T-cell (primary cell): Measurements from ENCODE around the gene AFAP1L1. TPM values are rescaled to one million over a fixed set of nuclear protein-coding genes. Genes with fewer than 3 reads are reported as not detected.
A peak's percentile ranks its signal among the peaks of the same experiment; 100 is the strongest.

Experiments
- ATAC-seq, 4 experiments: fragments of 200-7000 bp in 3 of 4; fragments of 150-1000 bp in 1 of 4; cut with Tn5 transposase; replicated peaks in 1 of 4; 1 replicate in 3 of 4; 2 replicates in 1 of 4; pipeline ENCODE4 v1.10.0; 2021; ENCODE audit warnings: moderate library complexity in 3 of 4, mild to moderate bottlenecking in 2 of 4, moderate number of reproducible peaks in 1 of 4
- CTCF ChIA-PET, 2 donors: fragments of 300-600 bp; sonication (Branson Sonifier 250); formaldehyde crosslinking; loops; one replicate each; lab custom pipeline; 2022; ENCODE audit warnings: antibody characterized with exemption in 2 of 2; lab: Charles Lee
- POLR2A ChIA-PET, 2 donors: fragments of 300-600 bp; sonication (Branson Sonifier 250); formaldehyde crosslinking; loops; one replicate each; lab custom pipeline; 2022; ENCODE audit warnings: antibody characterized with exemption in 2 of 2; lab: Charles Lee
- DNase-seq, 35 experiments: peaks; one replicate each; pipeline versions ENCODE4 v3.0.0 to v3.0.0-alpha.2; 2013 to 2023
- H3K27ac ChIP-seq: one replicate; pipeline ENCODE4 v1.5.1; 2013; ENCODE audit warnings: low read length
- H3K27me3 ChIP-seq, 2 experiments: replicated peaks in 1 of 2; 1 replicate in 1 of 2; 2 replicates in 1 of 2; pipeline versions ENCODE4 v1.6.1 to v1.7.0; 2013; ENCODE audit warnings: low read length in 1 of 2, mixed read lengths in 1 of 2; ENCODE audit not compliant: control insufficient read depth in 2 of 2, insufficient read depth in 2 of 2; ENCODE audit errors: extremely low read depth in 1 of 2
- H3K36me3 ChIP-seq, 2 donors: 1 replicate in 1 of 2; 2 replicates in 1 of 2; pipeline versions ENCODE4 v1.6.1 to v1.7.0; 2013; ENCODE audit warnings: low read length in 1 of 2; ENCODE audit not compliant: control insufficient read depth in 2 of 2, insufficient read depth in 1 of 2; ENCODE audit errors: extremely low read depth in 1 of 2
- H3K4me1 ChIP-seq, 2 experiments: 1 replicate in 1 of 2; 2 replicates in 1 of 2; pipeline versions ENCODE4 v1.6.1 to v1.7.0; 2013; ENCODE audit warnings: low read length in 2 of 2, mixed read lengths in 1 of 2; ENCODE audit not compliant: insufficient read depth in 2 of 2, control insufficient read depth in 1 of 2; ENCODE audit errors: extremely low read depth in 1 of 2
- H3K4me3 ChIP-seq, 2 donors: 1 replicate in 1 of 2; 2 replicates in 1 of 2; pipeline versions ENCODE4 v1.5.1 to v1.7.0; 2013; ENCODE audit warnings: mild to moderate bottlenecking in 2 of 2, low read length in 1 of 2, moderate library complexity in 1 of 2; ENCODE audit not compliant: control insufficient read depth in 1 of 2; ENCODE audit errors: extremely low read depth in 1 of 2
- H3K9me3 ChIP-seq: 2 replicates; pipeline ENCODE4 v1.7.0; 2013
- H3K27ac Mint-ChIP-seq, 2 donors: one replicate each; pipeline ENCODE4 v1.8.0; 2020 to 2021; ENCODE audit warnings: mild to moderate bottlenecking in 2 of 2, mixed read lengths in 2 of 2
- H3K27me3 Mint-ChIP-seq, 2 donors: one replicate each; pipeline ENCODE4 v1.8.0; 2021 to 2022; ENCODE audit warnings: mixed read lengths in 2 of 2
- H3K36me3 Mint-ChIP-seq: one replicate; pipeline ENCODE4 v1.8.0; 2021; ENCODE audit warnings: mixed read lengths
- H3K4me1 Mint-ChIP-seq, 3 donors: one replicate each; pipeline ENCODE4 v1.8.0; 2020 to 2022; ENCODE audit warnings: mixed read lengths in 3 of 3, mild to moderate bottlenecking in 1 of 3
- H3K4me3 Mint-ChIP-seq, 3 donors: one replicate each; pipeline ENCODE4 v1.8.0; 2020 to 2022; ENCODE audit warnings: mild to moderate bottlenecking in 3 of 3, mixed read lengths in 3 of 3, moderate library complexity in 3 of 3
- H3K9me3 Mint-ChIP-seq, 3 donors: one replicate each; pipeline ENCODE4 v1.8.0; 2020 to 2022; ENCODE audit warnings: mixed read lengths in 3 of 3
- WGBS: methylation state at CpG from one replicate; pipeline ENCODE4 v1.1.5; 2013; ENCODE audit warnings: missing lambda C conversion rate; ENCODE audit not compliant: insufficient coverage; 5-methylcytosine and 5-hydroxymethylcytosine counted together
- total RNA-seq, 35 experiments: library from RNA in 6 of 35; stranded (reverse) in 6 of 35; fragments of 120-200 nt in 1 of 35; gene quantifications; one replicate each; pipeline versions ENCODE4 v1.2.1 to v1.2.4 and lab custom pipeline; 2013 to 2026

Gene AFAP1L1
- total RNA-seq, 5 donors from 2014 or later (not counting 1 experiment from before 2014, with no cell fraction given): 0.20 to 0.99 (median 0.50) TPM

DNA sequence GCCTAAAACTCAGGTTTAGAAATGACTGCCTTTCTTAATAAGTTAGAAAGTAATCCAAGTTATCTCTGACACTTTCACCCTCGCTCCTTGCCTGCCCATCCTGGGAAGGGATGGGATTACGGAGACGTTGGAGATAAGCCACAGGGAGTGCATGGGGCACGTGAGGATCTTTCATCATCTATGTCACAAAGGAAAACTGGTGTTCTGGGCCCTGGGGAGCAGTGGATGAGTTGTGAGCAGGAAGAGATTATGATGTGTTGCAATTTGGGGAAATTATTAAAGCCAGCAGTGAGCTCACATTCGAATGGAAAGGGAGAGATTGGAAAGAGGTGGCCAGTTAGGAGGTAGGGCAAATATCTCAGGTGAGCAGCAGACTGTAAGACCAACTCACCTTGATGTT lies 12.8 kb downstream of the AFAP1L1 start:
- ATAC-seq (no peak), DNase-seq (no peak)
- Histone ChIP-seq H3K36me3 (no peaks in the 10 kb centered on the region), H3K27me3 (peaks cover 0 to 12% of the 10 kb centered on the region in 2 experiments), H3K27ac (no peak overlapping the region), H3K9me3 (no peaks in the 10 kb centered on the region), H3K4me3 (no peak overlapping the region), H3K4me1 (no peaks in the 10 kb centered on the region)
- Mint-ChIP-seq H3K4me3 (no peak overlapping the region), H3K9me3 (no peaks in the 10 kb centered on the region), H3K4me1 (no peaks in the 10 kb centered on the region), H3K36me3 (no peaks in the 10 kb centered on the region), H3K27ac (no peak overlapping the region), H3K27me3 (peaks cover 0 to 3% of the 10 kb centered on the region in 2 donors)
- 67% methylated on average over 5 of the region's 5 CpGs for WGBS
- CTCF ChIA-PET: no interaction called here
- POLR2A ChIA-PET: no interaction called here

DNA sequence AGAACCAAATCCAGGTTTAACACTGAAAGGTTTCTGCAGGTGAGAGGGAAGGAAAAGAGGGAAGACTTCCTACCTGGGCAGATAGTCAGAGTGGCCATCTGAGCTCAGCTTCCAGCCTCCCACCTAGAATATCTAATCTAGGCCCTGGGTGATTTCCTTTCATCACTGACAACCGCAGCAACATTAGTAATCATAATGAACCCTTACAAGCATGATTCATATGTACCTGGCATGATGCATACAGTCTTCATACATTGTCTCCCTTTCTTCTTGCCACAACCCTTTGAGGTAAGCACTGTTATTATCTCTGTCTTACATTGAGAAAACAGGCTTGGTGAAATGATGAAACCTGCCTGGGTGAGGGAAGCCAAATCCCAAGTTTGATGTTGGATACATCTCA lies 13.5 kb downstream of the AFAP1L1 start:
- ChIA-PET CTCF (no interaction called here), POLR2A (no interaction called here)
- Mint-ChIP-seq H3K27ac (no peak overlapping the region), H3K4me1 (no peaks in the 10 kb centered on the region), H3K27me3 (peaks cover 0 to 3% of the 10 kb centered on the region in 2 donors), H3K36me3 (no peaks in the 10 kb centered on the region), H3K9me3 (no peaks in the 10 kb centered on the region), H3K4me3 (no peak overlapping the region)
- no peaks in the 10 kb centered on the region for H3K4me1 ChIP-seq
- H3K27me3 ChIP-seq: peaks cover 0 to 15% of the 10 kb centered on the region in 2 experiments
- H3K36me3 ChIP-seq: no peaks in the 10 kb centered on the region
- H3K4me3 ChIP-seq: no peak overlapping the region
- no peak for ATAC-seq
- no CpG with 5 or more reads among the region's 1 CpG for WGBS
- no peaks in the 10 kb centered on the region for H3K9me3 ChIP-seq
- DNase-seq: no peak
- no peak overlapping the region for H3K27ac ChIP-seq

DNA sequence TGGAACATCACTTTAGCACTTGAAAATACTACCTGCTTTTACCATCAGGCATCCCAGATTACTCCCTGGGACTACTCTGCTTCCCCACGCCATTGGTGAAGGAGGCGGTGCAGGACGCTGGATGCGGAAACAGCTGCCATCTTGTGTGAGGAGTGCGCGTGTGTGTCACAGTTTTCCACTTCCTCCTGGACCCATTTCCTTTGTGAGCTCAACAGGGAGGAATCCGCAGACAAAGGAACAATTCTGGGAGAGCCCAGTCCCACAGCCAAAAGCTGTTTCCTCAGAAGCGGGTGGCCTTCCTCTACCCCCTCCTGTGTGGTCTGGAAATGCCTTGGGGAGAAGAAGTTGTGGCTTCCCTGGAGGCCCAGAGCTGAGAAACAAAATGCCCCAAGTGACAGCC lies 16.8 kb downstream of the AFAP1L1 start:
- no peaks in the 10 kb centered on the region for H3K9me3 ChIP-seq
- no peaks in the 10 kb centered on the region for H3K27me3 Mint-ChIP-seq
- ATAC-seq (no peak), DNase-seq (no peak)
- no peak overlapping the region for H3K27ac ChIP-seq
- ChIA-PET CTCF (interaction anchor here in 1 of 2 donors (0.5 kb wide), 1 partner anchor 541 kb away, joined by 3 read pairs; no protein-coding TSS in a partner anchor), POLR2A (no interaction called here)
- H3K4me3 ChIP-seq: no peak overlapping the region
- no peaks in the 10 kb centered on the region for H3K9me3 Mint-ChIP-seq
- H3K27me3 ChIP-seq: peaks cover 0 to 11% of the 10 kb centered on the region in 2 experiments
- H3K4me1 Mint-ChIP-seq: no peaks in the 10 kb centered on the region
- H3K36me3 Mint-ChIP-seq: no peaks in the 10 kb centered on the region
- WGBS: 89% methylated on average over 6 of the region's 8 CpGs
- no peaks in the 10 kb centered on the region for H3K36me3 ChIP-seq
- H3K4me3 Mint-ChIP-seq: no peak overlapping the region
- no peak overlapping the region for H3K27ac Mint-ChIP-seq
- no peaks in the 10 kb centered on the region for H3K4me1 ChIP-seq

DNA sequence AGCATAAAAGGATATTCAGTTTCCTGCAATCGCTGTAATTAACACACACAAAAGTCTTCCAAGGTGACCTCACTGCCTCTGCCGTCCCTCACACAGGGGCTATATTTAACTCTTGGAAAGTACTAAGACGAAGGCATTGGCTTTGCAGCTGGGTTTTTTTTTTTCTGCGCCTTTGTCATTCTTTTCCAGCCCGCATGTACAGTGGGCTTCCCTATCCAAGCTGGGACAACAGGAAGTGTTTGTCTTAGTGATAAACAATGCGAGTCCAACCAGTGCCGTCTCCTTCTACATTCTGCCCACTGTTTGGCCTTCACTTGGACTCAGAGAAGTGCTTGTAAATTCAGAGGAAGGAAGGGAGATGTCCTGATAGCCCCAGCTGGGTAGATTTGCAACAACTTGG lies 17.6 kb downstream of the AFAP1L1 start:
- DNase-seq (no peak), ATAC-seq (no peak)
- Mint-ChIP-seq H3K27me3 (no peaks in the 10 kb centered on the region), H3K36me3 (no peaks in the 10 kb centered on the region), H3K9me3 (no peaks in the 10 kb centered on the region), H3K4me1 (peaks cover 0 to 3% (median under 1%) of the 10 kb centered on the region in 3 donors), H3K4me3 (no peak overlapping the region), H3K27ac (no peak overlapping the region)
- peaks cover under 1 to 2% of the 10 kb centered on the region in 2 experiments for H3K4me1 ChIP-seq
- ChIA-PET POLR2A (no interaction called here), CTCF (interaction anchor here in 1 of 2 donors (0.7 kb wide), 1 partner anchor 159 kb away, joined by 4 read pairs; no protein-coding TSS in a partner anchor)
- no peaks in the 10 kb centered on the region for H3K36me3 ChIP-seq
- WGBS: 76% methylated on average over 2 of the region's 7 CpGs
- H3K9me3 ChIP-seq: no peaks in the 10 kb centered on the region
- no peak overlapping the region for H3K27ac ChIP-seq
- H3K27me3 ChIP-seq: peaks cover 0 to 7% of the 10 kb centered on the region in 2 experiments
- no peak overlapping the region for H3K4me3 ChIP-seq

DNA sequence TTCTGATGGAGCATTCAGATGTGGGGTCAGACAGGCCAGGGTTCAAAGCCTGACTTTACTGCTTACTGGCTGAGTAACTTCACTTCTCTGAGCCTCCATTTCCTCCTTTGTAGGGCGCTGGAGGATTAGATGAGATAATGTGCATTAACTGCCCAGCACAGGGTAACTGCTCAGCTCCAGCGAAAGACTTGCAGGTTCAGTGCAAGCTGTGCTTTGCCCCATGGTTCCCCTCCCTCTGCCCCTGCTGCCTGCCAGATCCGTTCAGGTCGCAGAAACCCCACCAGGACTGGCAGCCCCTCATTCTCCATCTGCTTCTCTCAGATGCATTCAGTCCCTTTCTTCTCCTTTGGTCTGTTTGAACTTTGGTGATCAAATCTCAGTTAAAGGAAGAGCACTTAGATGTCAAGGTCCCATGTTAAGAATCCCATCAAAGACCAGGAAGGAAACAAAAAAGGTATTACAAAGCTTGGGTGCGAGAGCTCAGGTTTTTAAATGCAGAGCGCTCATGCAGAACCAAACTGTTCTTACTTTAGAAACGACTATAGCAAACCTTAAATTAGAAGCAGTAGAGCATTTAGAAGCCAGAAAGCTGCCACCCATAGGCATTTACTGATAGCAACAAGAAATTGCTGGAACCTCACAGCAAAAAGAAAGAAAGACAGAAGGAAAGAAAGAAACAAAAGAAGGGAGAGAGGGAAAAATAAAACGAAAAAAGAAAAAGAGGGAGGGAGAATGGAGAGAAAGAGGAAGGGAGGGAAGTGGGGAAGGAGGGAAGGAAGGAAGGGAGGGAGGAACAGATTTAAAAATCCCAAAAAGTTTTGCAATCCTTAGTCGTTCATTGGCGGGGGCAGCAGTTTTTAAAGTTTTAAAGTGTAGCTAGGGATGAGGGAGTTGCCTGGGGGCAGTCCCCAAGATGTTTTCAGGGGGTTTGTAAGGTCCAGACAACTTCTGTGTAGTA lies 23.5 kb downstream of the AFAP1L1 start:
- 33% methylated on average over 1 of the region's 10 CpGs for WGBS
- Histone ChIP-seq H3K9me3 (no peaks in the 10 kb centered on the region), H3K4me1 (peaks cover 42 to 49% of the 10 kb centered on the region in 2 experiments), H3K4me3 (no peak overlapping the region), H3K27ac (no peak overlapping the region), H3K27me3 (peaks cover 0 to 13% of the 10 kb centered on the region in 2 experiments), H3K36me3 (no peaks in the 10 kb centered on the region)
- Mint-ChIP-seq H3K27me3 (peaks cover 0 to 3% of the 10 kb centered on the region in 2 donors), H3K4me3 (peak overlapping the region in 2 of 3 donors; percentile 4 to 68), H3K36me3 (no peaks in the 10 kb centered on the region), H3K4me1 (peaks cover 46 to 52% (median 49%) of the 10 kb centered on the region in 3 donors), H3K9me3 (no peaks in the 10 kb centered on the region), H3K27ac (peak overlapping the region; percentile 74 to 77)
- DNase-seq (peak in 3 of 35 experiments; percentile 8 to 18 (median 18)), ATAC-seq (peak; percentile 14 to 61 (median 18))
- ChIA-PET POLR2A (interaction anchor here (0.6 to 0.8 kb wide), 2 partner anchors 232 to 431 kb away, joined by 3 read pairs; partner anchors contain the start of gene SH3TC2 (in 1 of the 2)), CTCF (interaction anchor here in 1 of 2 donors (0.7 to 1.1 kb wide), 2 partner anchors 28 to 57 kb away, joined by 3 read pairs; no protein-coding TSS in a partner anchor)

DNA sequence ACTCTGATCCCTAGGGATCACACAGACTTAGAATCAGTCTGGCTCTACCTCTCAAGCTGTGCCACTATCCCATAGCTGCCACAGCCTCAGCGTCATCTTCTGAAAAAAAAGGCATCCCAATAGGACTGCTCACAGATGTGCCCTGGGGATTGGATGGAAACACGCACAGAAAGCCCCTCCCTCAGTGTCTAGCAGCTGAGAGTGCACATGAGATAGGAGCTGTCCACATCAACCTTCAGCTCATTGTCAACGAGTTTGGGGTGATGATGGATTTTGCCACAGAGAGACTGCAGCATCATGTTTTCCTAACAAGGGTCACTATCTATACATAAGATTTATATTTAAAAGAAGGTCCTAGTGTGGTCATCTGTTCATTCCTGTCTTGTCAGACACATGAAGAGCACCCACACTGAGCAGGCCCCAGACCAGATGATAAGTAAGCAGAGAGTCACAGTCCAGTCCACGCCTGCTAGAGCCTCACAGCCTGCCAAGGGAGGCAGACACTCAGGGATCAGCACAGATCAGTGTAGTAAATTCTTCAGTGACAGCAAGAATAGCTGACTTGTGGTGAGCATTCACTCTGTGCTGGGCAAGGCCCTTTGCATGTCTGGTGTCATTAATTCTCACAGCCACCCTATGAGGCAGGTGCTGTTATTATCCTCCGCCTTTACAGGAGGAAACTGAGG lies 25.8 kb downstream of the AFAP1L1 start:
- no peak for ATAC-seq
- H3K4me1 Mint-ChIP-seq: peaks cover 49 to 52% (median 49%) of the 10 kb centered on the region in 3 donors

More for the DNA sequence above, 25.8 kb downstream of the AFAP1L1 start:
- Histone ChIP-seq H3K4me3 (no peak overlapping the region), H3K9me3 (no peaks in the 10 kb centered on the region), H3K4me1 (peaks cover 42 to 49% of the 10 kb centered on the region in 2 experiments), H3K27me3 (peaks cover 0 to 32% of the 10 kb centered on the region in 2 experiments), H3K27ac (no peak overlapping the region), H3K36me3 (no peaks in the 10 kb centered on the region)
- DNase-seq: no peak
- no peaks in the 10 kb centered on the region for H3K9me3 Mint-ChIP-seq
- WGBS: 57% methylated on average over 1 of the region's 5 CpGs
- H3K27ac Mint-ChIP-seq: peak overlapping the region; percentile 87 to 89
- H3K36me3 Mint-ChIP-seq: no peaks in the 10 kb centered on the region
- peaks cover 0 to 3% of the 10 kb centered on the region in 2 donors for H3K27me3 Mint-ChIP-seq
- POLR2A ChIA-PET: no interaction called here
- CTCF ChIA-PET: no interaction called here
- peak overlapping the region in 1 of 3 donors; percentile 58 for H3K4me3 Mint-ChIP-seq
